HG03139 (cell line): ENCODE results near the gene ZNF341.

Experiments
- ATAC-seq: cut with Tn5 transposase; IDR thresholded peaks from one replicate; pipeline ENCODE4 v1.9.1; 2021; ENCODE audit not compliant: unreplicated experiment

The ZNF341 gene

DNA sequence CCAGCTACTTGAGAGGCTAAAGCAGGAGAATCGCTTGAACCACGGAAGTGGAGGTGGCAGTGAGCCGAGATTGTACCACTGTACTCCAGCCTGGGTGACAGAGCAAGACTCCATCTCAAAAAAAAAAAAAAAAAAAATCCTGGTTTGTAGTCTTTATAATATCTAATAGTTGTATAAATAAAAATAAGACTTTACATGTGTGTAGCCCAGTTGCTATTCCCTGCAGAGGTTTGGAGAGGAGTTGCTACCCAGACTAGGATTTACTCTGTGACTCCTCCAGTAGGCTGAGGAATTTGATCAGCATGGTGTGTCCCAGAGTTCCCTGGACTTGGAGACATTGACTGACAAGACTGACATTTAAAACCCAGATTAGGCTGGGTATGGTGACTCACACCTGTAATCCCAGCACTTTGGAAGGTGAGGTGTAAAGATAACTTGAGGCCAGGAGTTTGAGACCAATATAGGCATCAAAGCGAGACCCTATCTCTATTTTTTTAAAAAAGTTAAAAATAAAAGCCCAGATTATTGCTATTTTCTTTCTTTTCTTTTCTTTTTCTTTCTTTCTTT lies 89.6 kb downstream of the ZNF341 start:
- no peak for ATAC-seq

DNA sequence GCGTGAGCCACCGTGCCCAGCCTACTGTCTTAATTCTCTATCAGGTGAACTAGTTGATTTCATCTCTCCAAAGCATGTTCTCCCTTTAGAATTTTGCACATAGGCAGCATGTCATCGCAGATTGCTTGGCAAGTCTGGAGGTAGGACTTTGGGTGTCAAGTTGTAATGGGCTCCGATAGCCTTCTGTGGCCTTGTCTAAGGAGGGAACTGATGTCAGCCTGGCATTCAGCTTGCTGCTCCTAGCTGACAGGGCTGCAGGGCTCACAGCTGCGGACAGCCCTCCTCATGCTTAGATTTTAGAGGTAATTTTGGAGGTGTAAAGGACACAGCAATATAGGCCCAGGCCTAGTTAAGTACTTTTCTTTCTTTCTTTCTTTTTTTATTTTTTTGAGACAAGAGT lies 90.6 kb downstream of the ZNF341 start:
- ATAC-seq: no peak

DNA sequence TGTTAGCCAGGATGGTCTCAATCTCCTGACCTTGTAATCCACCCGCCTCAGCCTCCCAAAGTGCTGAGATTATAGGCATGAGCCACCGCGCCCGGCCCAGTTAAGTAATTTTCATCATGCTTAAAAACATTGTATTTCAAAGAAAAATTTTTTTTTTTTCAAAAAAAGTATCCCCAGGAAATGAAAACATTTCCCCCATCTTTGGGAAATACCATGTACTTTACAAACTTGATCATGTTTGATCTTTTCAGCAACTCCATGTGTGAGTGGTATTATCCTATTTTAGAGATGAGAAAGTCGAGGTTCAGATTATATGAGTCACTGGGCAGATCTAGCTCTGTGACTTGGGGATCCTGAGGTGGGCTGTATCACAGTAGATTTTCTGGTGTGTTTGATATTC lies 91.2 kb downstream of the ZNF341 start:
- no peak for ATAC-seq

DNA sequence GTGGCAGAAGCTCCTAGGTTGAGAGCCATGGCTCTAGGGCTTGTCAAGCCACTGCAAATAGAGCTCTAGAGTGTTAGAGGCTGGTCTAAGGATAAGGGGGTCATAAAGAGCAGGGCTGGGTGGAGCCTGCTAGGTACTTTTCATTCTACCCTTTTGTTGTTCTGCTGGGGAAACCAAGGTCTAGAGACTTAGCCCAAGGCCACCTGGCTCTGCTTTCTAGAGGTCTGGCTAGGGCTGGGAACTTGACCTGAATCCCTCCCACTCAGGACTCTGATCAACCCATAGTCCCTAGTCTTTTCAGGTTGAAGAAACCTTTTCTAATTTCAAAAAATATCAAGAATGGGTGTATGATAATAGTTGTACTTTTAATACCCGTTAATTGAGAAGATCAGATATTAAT lies 93.1 kb downstream of the ZNF341 start:
- ATAC-seq: no peak

DNA sequence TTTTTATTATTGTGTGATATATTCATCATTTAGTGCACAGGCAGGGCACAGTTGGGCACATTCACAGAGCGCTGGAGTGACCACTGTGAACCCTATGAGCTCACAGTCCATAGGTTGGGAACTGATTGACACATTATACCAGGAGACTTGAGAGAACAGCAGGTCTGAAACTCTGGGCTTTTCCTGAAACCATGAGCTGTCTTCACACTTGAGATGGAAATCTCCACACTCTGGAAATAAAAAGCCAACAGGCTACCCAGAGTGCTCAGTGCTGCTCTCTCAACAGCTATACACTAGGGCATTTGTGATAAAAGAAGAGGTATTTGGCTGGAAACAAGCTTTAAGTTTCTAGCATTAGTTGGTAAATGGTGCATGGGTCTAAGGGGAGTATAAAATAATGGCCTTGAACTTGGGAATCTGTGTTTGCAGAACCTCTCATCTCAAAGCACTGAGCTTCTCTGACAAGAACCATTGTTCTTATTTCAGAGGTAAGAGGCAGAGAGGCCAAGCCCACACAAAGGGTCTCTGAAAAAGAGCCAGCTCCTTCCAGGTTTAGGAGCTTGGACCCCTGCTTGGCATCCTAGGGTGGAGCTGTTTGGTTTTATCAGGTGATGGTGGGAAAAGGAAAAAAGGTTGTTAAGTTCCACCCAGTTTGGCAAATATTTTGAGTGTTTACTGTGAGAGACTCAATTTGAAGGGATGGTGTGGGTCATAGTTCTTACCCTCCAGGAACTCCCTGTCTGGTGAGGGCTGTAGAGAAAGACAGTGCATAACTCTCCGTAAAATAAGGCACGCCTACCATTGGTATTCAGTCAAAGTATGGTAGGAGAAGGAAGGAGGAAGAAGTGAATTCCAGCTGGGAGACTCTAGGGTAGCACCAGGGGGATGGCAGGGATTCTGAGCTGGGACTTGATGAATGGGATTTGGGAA lies 93.8 kb downstream of the ZNF341 start:
- no peak for ATAC-seq

DNA sequence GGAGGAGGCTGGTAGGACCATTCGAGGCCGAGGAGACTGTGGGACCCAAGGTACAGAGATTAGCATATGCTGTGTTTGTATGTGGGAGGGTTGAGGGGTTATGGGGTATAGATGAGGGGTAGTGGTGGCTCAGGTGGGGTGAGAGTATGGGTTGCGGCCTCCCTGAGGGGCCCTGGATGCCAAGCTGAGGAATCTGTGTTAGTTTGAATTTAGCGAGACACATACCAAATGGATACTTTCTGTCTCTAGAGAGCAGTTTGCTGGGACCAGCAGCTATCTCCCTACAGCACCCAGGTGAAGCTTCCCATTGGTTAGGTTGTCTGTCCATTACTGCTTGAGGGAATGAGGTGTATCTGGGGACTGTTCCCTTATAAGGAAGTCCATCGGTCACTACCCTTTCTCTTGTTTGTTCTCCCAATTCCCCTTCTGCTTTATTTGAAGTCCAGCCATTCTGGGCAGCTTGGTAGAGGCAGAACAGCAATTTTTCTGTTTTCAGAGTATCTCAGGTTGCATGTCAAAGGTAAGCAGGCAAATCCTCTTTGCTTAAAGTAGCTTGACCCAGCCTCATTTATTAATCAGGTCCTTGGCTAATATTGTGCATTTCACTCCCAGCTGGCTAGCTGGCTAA lies 94.6 kb downstream of the ZNF341 start:
- ATAC-seq: no peak

DNA sequence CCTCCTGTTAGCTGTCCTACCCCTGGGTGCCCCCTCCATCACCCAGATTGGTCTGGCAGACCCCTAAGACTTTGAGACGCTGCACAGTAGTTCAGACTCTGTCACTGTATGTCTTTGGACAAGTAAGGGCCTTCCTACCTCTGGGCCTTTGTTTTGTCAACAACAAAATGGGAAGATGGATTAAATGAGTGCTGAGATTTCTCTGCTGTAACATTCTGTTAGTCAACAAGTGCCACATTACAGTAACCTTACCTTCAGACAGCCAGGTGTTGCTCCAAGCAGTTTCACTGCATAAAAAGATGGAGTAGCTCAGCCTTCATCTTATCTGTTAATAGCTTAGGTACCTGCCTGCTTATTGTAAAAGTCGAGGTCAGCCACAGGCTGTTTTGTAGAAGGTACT lies 95.3 kb downstream of the ZNF341 start:
- ATAC-seq: no peak

DNA sequence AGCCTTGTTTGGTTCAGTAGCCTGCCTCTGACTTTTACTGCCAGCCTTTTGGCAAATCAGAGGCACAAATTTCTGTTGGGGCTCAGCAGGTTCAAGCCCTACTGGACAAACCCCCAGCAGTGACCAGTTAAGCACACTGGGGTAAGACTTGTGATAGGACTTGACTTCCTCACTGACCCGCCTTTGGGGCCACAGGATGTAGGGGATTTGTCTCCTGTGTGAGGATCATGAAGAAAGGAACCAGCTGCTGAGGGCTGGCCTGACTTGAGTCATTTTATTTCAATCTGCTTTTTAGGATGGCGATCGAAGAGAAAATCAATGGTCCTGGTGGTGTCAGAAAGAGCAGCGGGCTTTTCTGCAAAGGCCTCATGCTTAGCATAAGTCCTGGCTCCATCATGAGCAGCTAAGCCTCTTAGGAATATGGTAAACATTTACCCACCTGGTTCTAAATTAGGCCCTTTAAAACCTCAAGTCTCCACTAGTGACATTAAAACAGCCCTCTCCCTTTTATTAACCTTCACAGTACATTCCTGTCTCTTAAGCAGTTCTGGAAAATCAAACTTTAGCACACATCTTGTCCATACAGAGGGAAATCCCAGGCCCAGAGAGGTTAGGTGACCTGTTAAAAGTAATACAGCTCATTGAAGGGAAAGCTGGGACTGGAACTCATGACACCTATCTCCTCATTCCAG lies 96.0 kb downstream of the ZNF341 start:
- ATAC-seq: no peak

DNA sequence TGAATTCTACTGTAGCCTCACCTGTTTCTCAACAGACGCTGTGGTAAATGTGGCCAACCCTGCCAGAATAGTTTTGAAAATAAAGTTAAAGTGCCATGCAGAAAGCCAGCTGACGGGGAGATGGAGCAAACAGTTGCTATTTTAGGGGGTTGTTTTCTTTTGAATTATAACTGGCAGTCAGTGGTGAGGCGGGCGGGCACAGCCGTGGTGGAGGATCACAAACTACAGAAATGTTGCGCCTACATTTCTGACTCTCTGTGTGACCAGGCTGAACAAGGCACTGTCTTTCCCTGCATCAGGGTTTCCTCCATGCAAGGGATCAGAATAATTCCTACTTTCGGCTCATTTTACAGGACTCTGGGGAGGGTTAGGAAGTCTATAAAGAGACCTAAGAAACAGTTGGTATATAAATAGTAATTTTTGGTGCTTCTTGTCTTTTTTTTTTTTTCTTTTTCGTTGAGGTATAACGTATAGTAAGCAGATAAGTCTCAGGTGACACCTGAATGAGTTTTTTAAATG lies 96.6 kb downstream of the ZNF341 start:
- ATAC-seq: no peak

DNA sequence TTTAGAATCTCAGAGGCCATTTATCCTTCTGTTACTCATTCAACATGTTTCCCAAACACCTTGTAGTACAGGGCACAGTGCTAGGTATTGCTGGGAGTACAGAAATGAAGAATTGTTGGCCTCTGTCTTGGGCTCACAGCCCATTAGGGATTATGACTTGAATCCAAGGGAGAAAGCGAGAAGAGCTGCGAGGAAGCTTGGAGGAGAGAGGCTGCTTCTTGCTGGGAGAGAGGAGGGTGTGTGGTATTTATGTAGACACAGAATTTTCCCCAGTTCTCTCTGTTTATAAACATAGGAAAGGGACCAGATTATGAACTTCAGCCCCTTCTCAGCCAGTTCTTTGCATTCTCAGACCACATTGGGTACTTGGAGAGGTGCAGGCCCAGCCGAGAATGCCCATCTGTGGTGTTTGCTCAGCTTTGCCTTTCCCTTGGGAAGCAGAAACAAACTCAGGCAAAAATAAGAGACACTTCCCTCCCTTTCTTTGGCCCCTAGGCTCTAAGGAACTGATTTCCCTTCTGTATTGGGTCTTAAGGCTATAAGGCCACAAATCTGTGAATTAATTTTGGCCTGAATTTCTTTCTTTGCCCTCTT lies 97.3 kb downstream of the ZNF341 start:
- no peak for ATAC-seq

DNA sequence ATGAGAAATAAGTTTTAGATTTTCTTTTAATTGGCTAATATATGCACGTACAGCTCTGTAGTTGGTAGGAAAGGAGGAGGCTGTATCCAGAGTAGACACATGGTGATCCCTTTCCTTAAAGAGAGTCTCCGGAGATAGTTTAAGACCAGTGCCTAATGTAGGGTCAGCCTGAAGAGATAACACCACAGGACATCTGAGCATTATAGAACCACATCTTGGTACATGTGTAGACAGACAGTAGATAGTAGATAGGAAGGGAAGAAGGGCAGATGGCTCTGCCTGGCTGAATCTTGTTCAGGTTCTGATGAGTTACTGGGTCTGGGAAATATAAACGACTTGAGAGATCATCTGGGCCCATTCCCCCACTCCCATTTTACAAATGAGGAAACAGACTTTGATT lies 97.8 kb downstream of the ZNF341 start:
- no peak for ATAC-seq

DNA sequence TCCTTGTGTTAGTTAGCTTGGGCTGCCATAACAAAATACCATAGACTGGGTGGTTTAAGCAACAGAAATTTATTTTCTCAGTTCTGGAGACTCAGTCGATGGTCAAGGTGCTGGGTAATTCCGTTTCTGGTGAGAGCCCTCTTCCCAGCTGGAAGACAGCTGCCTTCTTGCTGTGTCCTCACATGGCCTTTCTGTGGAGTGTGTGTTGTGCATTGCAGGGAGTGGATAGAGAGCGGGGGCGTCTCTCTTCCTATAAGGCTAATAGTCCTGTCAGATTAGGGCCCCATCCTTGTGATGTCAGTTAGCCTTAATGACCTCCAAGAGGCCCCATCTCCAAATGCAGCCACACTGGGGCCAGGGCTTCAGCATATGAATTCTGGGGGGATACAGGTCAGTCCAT lies 98.6 kb downstream of the ZNF341 start:
- ATAC-seq: no peak

DNA sequence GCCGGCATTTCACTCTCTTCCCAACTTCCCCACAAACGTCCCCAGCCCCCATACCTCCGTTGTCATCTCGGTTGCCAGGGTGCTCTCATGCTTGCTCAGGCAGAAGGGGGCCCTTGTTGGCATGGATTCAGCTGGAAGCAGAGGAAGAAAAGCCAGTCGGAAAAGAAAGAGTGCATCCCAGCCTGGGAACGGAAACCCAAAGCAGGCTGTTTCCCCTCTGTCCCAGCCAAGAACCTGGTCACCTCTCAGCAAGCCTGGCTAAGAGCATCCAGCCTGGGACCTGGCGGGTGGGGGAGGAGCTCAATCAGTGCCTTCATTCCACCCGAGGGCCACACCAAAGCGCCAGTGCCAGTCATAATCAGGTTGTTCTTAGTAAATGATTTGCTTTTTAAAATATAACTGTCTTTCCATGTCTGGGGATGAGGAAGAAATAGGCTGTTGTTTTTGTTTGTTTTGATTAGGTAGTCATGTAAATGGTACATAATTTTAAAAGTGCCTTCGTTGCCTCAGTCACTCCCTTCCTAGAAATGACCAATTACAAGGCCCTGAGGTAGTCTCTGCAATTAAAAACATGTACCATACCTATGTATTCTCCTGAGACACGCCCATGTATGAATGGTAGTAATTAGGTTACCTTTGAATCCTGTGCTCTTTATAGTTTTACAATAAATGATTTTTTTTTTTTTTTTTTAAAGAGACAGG lies 100.5 kb downstream of the ZNF341 start:
- ATAC-seq: no peak

DNA sequence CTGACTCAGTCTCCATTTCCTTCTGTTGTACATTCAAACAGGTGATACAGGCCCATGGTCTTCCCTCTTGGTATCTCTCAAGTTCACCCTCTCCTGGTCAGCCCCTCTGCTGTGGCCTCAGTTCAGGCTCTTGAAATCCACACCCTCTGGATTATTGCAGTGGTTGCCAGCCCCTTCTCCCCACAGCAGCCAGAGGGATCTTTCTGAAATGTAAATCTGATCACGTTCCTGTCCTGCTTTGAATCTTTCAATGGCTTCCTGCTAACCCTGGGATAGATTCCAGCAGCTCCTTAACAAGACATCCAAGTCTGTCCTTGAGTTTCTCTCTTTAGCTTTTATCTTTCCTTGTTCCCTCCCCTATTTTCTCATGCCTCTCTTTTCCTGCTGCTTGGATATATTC lies 101.5 kb downstream of the ZNF341 start:
- no peak for ATAC-seq

DNA sequence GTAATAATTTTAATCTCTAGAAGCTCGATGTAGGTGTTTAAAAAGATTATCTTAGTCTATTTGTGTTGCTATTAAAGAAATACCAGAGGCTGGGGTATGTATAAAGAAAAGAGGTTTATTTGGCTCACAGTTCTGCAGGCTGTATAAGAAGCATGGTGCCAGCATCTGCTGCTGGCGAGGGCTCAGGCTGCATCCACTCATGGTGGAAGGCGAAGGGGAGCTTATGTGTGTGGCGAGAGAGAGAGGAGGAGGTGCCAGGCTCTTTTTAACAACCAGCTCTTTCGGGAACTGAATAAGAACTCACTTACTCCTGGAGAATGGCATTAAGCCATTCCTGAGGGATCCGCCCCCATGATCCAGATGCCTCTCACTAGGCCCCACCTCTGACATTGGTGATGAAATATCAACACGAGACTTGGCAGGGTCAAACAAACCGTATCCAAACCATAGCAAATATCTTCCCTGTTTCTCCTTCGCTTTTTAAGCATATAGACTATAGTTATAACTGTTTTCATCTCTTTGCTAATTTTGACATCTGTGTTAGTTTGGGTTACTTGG lies 103.9 kb downstream of the ZNF341 start:
- no peak for ATAC-seq

DNA sequence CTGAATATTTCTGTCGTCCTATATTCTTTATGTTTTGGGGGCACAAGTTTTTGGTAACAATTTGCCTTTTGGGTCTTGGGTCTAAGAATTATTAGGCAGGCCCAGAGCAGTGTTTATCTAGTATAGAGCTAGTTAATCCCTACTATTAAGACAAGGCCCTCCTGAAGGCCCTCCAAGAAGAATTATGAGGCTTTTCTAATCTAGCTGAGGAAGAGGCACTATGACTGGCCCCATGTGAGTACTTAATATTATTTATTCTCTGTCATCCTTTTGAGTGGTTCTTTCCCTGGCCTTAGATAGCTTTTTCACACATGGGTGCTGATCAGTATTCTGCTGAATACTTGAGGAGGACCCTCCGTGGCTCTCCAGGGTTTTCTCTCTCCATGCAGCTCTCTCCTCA lies 104.5 kb downstream of the ZNF341 start:
- ATAC-seq: no peak

DNA sequence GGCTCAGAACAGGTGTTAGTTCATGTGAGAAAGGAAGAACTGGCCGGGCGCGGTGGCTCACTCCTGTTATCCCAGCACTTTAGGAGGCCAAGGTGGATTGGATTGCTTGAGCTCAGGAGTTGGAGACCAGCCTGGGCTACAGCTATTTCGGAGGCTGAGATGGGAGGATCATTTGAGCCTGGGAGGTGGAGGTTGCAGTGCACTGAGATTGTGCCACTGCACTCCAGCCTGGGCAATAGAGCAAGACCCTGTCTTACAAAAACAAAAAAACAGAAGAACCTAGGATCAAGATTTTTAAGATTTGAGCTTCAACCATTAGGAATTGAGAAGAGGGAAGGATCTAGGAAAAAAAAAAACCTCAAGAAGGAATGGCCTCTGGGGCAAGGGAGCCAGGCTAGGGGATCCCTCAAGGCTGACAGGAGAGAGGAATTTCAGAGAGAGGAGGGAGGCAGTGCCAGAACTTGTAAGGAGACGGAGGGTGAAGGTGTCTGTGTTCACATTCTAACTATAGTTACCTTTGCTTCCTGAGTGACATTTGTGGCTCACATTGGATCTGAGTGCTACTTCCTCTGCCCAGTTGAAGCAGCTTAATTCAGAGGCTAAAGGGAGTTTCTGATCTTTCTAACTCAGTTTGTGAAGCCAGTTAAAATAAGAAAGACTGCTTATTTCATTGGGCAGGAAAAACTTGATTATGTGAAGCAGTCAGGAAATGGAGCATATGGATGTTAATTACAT lies 105.5 kb downstream of the ZNF341 start:
- no peak for ATAC-seq

DNA sequence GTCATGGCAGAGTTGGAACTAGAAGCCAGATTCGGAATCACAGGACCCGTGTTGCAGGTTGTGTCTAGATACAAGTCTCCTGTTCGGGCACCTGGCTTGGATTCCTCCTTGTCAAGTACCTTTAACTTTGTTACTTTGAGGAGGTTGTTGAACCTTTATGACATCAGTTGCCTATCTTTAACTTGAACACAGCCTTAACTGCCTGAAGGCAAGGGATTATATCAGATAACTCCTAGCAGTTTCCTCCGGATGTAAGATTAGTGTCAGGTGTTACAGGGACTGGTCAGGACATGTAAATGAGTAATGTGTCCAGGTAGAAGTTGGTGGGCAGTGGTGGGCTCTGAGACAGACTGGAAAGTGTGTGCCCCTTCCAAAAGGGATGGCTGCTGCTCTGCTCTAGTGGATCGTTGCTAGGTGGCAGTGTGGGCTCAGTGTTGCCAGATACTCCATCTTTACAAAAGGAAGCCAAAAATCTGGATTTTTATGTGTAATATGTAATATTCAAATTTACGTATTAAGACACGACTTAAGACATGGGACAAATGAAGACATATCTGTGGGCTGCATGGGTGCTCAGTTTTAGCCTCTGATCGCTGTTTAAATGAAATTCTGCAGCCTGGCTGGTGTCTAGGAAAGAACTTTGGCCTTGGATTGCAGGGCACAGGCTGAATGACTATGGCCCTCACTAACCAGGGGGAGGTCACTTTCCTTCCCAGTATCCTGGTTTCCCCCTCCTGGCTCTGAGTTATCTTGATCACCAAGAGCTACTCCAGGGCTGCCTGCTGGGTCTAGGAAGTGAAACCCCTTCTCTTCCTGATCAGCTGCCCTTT lies 106.5 kb downstream of the ZNF341 start:
- no peak for ATAC-seq

DNA sequence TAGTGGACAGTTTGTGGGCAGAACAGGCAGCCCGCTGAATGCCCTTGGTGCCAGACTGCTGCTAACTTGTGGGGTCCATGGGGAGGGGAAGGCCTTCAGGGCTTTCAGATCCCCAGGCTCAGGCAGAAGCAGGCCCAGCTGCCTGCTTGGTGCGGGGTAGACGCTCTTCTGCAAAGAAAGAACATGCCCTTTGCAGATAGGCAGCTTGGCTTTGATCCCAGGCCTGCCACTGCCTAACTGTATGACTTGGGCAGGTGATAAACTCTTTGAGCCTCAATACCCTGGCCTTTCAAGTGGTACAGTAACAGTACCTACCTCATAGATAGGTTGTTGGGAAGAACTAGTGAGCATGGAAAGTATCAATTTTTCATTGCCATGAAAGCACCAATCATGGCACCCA lies 107.8 kb downstream of the ZNF341 start:
- ATAC-seq: no peak
